GM12872 (cell line): Measurements from ENCODE around the gene TRIM17.

Source experiments
- CTCF ChIP-seq: IDR thresholded peaks from 3 replicates; pipeline ENCODE4 v1.5.1; 2011; ENCODE audit warnings: low read depth, mild to moderate bottlenecking, low read length, moderate library complexity; ENCODE audit not compliant: insufficient read depth

Gene TRIM17

GRCh38 chr1:228454238-228454637, 37.6 kb upstream of the TRIM17 start:
- no peak for TF ChIP-seq CTCF

- no peak for TF ChIP-seq CTCF
Measured at GRCh38 chr1:228453614-228454013, 37.0 kb upstream of the TRIM17 start.

- no peak for TF ChIP-seq CTCF
Measured at GRCh38 chr1:228453022-228453560, 36.4 kb upstream of the TRIM17 start.

- TF ChIP-seq CTCF = no peak
Measured at GRCh38 chr1:228452194-228453021, 35.7 kb upstream of the TRIM17 start.

- TF ChIP-seq CTCF = no peak
Measured at GRCh38 chr1:228450200-228450599, 33.5 kb upstream of the TRIM17 start.

- TF ChIP-seq CTCF = no peak
Measured at GRCh38 chr1:228448372-228448771, 31.7 kb upstream of the TRIM17 start.

GRCh38 chr1:228446852-228447251, 30.2 kb upstream of the TRIM17 start:
- no peak for TF ChIP-seq CTCF
